Hindlimb muscle (tissue), 1 donor: Measurements from ENCODE around the gene CMC4. TPM values are rescaled to one million over a fixed set of nuclear protein-coding genes. Genes with fewer than 3 reads are reported as not detected.

Experiments
- DNase-seq: peaks from one replicate; pipeline ENCODE4 v3.0.0-alpha.2; 2013
- polyA plus RNA-seq: library from polyadenylated mRNA; unstranded; fragments of 120-200 nt; gene quantifications from one replicate; pipeline ENCODE4 v1.2.1, GENCODE V29; 2013; ENCODE audit not compliant: insufficient read length

Gene CMC4
- polyA plus RNA-seq, 1 donor, result 10.5 TPM

DNA sequence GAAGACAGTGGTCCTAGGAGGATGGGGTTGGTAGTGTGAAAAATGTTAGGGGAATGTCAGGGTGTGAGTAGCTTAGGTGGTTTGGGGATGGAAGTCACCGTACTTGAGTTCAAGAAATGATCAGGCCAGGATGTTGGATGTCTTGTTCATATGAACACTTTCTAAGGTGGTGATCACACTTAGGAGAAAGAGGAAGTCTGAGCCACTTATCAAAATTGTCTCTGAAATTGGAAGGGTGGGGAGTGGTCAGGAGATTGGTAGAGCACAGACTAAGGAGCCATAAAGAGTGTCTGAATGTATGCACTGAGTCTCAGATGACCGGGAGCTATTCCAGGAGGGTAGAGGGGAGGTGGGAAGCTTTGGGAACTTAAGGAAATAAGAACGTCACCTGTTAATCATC lies 17.3 kb downstream of the CMC4 start:
- no peak for DNase-seq

GRCh38 chrX:155052738-155053498 lies 18.0 kb downstream of the CMC4 start:
- DNase-seq, result no peak

DNA sequence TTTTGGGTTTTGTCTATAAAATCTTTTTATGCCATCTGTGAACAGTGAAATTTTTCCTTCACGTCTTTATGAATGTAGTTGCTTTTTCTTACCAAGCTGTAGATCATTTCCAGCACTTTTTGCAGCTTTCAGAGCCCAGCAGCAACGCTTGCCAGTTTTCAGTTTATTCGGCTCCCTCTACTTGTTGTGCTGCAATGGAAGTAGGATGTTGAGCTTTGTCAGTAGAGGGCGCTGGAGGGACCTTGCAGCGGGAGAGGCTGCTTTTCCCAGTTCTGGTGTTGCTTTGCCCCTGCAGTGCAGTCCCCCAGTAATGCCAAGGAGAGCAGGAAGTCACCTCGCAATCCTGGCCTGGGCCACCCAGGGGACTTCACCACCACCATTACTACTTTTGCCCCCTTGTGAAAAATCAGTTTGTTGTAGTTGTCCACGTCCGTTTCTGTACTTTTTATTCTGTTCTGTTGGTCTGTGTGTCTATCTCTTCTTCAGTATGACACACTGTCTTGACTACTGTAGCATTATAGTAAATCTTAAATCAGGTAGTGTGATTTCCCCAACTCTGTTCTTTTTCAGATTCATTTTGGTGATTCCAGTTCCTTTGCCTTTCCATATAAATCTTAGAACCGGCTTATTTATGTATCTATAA lies 21.8 kb downstream of the CMC4 start:
- DNase-seq, result peak; percentile 20

- DNase-seq, result no peak
Observed at GRCh38 chrX:155046811-155047528, 24.0 kb downstream of the CMC4 start.

GRCh38 chrX:155046129-155046810 lies 24.7 kb downstream of the CMC4 start:
- DNase-seq, result no peak

- DNase-seq, result no peak
Observed at GRCh38 chrX:155035688-155036087, 35.2 kb downstream of the CMC4 start.

GRCh38 chrX:155031657-155032056 lies 39.3 kb downstream of the CMC4 start:
- DNase-seq, result no peak

- no peak for DNase-seq
Observed at GRCh38 chrX:155028877-155029291, 42.1 kb downstream of the CMC4 start.

DNA sequence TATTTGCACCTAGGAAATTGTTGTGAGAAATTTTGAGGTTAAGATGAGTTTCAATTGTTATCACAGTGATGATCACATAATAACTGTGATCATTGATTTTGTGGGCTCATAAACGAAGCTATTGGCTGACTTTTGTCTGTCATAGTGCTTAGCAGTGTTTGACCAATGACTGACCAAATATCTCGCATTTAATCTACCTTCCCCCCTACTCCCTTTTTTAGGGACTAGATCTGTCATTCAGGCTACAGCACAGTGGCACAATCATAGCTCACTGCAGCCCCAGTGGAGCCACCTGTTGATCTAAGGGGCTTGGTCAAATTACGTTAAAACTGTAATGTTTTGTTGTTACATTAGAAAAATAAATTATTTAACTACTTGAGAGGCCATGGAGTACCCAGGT lies 42.8 kb downstream of the CMC4 start:
- no peak for DNase-seq

GRCh38 chrX:155027509-155028066 lies 43.3 kb downstream of the CMC4 start:
- peak; percentile 62 for DNase-seq

DNA sequence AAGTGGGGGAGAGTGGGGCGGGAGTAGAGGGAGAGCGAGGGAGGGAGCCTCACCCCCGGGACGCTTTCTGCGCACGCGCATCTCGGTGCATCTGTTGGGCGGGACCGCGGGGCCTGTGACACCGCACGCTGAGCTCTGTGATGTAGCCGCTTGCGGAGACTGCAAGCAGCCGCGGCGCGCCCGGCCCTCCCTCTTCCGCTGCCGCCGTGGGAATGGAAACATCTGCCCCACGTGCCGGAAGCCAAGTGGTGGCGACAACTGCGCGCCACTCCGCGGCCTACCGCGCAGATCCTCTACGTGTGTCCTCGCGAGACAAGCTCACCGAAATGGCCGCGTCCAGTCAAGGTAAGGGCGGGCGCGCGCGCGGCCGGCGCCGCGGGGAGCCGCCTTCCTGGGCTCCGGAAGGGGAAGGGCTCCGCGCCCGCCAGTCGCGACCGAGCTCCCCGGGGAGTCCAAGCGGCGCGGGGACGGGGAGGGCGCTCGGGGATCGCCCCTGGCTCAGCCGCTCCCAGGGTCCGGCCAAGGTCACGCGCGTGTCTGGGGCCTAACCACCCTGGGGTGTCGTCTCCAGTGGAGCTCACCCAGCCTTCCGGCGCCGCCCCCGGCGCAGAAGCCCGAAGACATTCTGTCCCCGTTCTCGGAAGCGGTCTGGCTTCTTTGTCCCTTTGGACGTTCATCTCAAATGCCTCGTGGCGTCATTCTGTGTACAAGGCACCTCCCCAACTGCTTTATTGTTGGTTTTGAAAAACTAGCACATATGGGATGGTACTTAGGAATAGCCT lies 44.0 kb downstream of the CMC4 start, which contains the start of gene FUNDC2:
Gene FUNDC2, plus strand, starts transcription at position 118 of the 782 bp plus-strand sequence. Its CDS starts 95 bp downstream, at position 213.
- DNase-seq, result peak; percentile 91

DNA sequence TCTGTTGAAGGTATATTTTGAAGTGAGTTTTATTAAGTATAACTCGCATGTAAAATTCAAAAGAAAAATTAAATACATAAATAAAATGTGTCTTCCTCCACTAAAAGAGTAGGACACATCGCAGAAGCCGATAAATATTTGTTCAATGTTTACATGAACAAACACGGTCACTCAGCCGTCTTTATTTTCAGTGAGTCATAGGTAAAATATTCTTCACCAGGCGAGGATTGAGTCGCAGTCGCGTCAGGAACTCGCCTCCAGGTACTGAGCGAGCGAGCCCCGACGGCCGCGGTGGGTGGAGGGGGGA lies 44.6 kb downstream of the CMC4 start:
- no peak for DNase-seq

GRCh38 chrX:155023907-155024833 lies 46.8 kb downstream of the CMC4 start:
- no peak for DNase-seq

GRCh38 chrX:155022585-155022984 lies 48.4 kb downstream of the CMC4 start, which contains the start of gene F8:
F8 (minus strand) TSS chrX:155022723; CDS start chrX:155022552, 171 bp downstream.
- no peak for DNase-seq

- DNase-seq, result no peak
Observed at GRCh38 chrX:155020591-155020990, 50.3 kb downstream of the CMC4 start.

Other genes with a start within 250 kb of the CMC4 start
- not detected for gene SMIM9, start 236.5 kb downstream of the CMC4 start, polyA plus RNA-seq
- 9.6 TPM for gene F8A1, start 184.8 kb downstream of the CMC4 start, polyA plus RNA-seq
- 5.4 TPM for gene F8, start 48.4 kb downstream of the CMC4 start, polyA plus RNA-seq
- gene FUNDC2, start 44.3 kb downstream of the CMC4 start, polyA plus RNA-seq, result 120 TPM
- gene MTCP1, start within 50 bp of the CMC4 start, polyA plus RNA-seq, result 14.7 TPM
- gene BRCC3, start 372 bp upstream of the CMC4 start, polyA plus RNA-seq, result 12.1 TPM
- 53.4 TPM for gene VBP1, start 145.3 kb upstream of the CMC4 start, polyA plus RNA-seq
- gene RAB39B, start 193.4 kb upstream of the CMC4 start, polyA plus RNA-seq, result 0.40 TPM